ENCODE measurements around the gene CARS1. TPM values are rescaled to one million over a fixed set of nuclear protein-coding genes. Genes with fewer than 3 reads are reported as not detected.

The CARS1 gene
- total and polyA plus RNA-seq, 4 donors, result 27.3 to 62.3 (median 37.7) TPM

DNA sequence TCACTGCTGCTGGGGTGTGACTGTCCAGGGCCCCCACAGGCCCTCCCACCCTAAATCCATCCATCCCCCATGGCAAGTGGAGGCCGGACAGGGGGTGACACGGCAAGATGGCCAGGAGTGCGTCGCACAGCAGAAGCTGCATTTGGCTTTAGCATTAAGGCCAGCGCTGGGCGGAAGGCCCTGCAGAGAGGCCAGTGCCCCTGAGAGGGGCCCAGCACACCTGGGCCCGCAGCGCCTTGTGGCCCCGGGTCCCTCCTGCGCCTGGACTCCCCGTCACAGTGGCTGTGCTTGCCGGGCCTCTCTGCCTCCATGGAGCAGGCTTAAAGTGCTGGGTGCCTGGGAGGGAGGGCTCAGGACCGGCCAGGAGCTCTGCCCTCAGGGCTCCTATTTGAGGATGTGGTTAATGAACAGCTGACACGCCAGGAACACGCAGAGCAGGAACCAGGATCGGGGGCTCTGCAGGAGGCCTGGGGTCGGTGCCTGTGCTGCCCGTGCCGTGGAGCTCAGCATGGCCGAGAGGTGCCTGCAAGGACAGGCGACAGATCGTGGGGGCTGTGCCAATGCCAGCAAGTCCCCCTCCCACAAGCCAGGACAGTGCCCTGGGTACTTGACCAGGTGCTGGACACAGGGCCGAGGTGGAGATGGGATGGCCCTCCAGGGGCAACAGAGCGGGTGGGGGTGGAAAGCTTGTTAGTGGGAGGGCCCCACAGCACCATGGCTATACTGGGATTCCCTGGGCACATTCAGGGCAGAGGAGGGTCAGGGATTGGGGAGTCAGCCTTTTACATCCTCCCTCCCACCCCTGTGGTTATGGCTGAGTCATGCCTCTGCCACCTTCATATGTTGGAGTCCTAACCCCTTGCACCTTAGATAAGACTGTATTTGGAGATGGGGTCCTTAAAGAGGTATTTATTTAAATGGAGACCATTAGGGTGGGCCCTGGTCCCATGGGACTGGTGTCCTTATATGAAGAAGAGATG is 30.9 kb upstream of the CARS1 start:
- Histone ChIP-seq H3K27ac (ENCODE audit: low read depth in 1 of 2, low read length in 1 of 2) (no peak overlapping the region), H3K27me3 (ENCODE audit: control insufficient read depth in 3 of 3, insufficient read depth in 3 of 3, low read length in 2 of 3) (no peaks in the 10 kb centered on the region), H3K9me3 (ENCODE audit: control insufficient read depth in 4 of 4, insufficient read depth in 3 of 4, low read length in 3 of 4) (no peaks in the 10 kb centered on the region), H3K9ac (ENCODE audit: insufficient read depth in 1 of 2, low read length in 2 of 2) (no peak overlapping the region), H3K4me1 (ENCODE audit: control insufficient read depth in 5 of 5, insufficient read depth in 5 of 5, low read length in 5 of 5) (no peaks in the 10 kb centered on the region), H3K36me3 (ENCODE audit: control insufficient read depth in 4 of 4, insufficient read depth in 4 of 4, low read length in 4 of 4) (peaks cover 0 to 32% (median 6%) of the 10 kb centered on the region in 4 donors), H3K4me3 (no peak overlapping the region)
- ATAC-seq (ENCODE audit: insufficient read depth, low FRiP score), result no peak
- 74 to 76% methylated on average over 24 of the region's 24 CpGs for WGBS, 2 donors
- DNase-seq, result no peak
- no peak for TF ChIP-seq CTCF (IDR thresholded peaks at IDR 0.05; ENCODE audit: control extremely low read depth, extremely low read depth)

GRCh38 chr11:3087373-3087772 is 30.1 kb upstream of the CARS1 start:
- no peaks in the 10 kb centered on the region for H3K9me3 ChIP-seq (ENCODE audit: control insufficient read depth in 4 of 4, insufficient read depth in 3 of 4, low read length in 3 of 4)
- WGBS, 2 donors, result 88 to 95% methylated on average over 11 of the region's 11 CpGs
- ATAC-seq (ENCODE audit: insufficient read depth, low FRiP score) (no peak), DNase-seq (no peak)
- no peak overlapping the region for H3K4me3 ChIP-seq
- no peaks in the 10 kb centered on the region for H3K27me3 ChIP-seq (ENCODE audit: control insufficient read depth in 3 of 3, insufficient read depth in 3 of 3, low read length in 2 of 3)
- H3K27ac ChIP-seq (ENCODE audit: low read depth in 1 of 2, low read length in 1 of 2), result no peak overlapping the region
- no peak overlapping the region for H3K9ac ChIP-seq (ENCODE audit: insufficient read depth in 1 of 2, low read length in 2 of 2)
- H3K36me3 ChIP-seq (ENCODE audit: control insufficient read depth in 4 of 4, insufficient read depth in 4 of 4, low read length in 4 of 4), result peaks cover 0 to 29% (median 6%) of the 10 kb centered on the region in 4 donors
- no peak for TF ChIP-seq CTCF (IDR thresholded peaks at IDR 0.05; ENCODE audit: control extremely low read depth, extremely low read depth)
- H3K4me1 ChIP-seq (ENCODE audit: control insufficient read depth in 5 of 5, insufficient read depth in 5 of 5, low read length in 5 of 5), result no peaks in the 10 kb centered on the region

- Histone ChIP-seq H3K9me3 (ENCODE audit: control insufficient read depth in 4 of 4, insufficient read depth in 3 of 4, low read length in 3 of 4) (no peaks in the 10 kb centered on the region), H3K4me1 (ENCODE audit: control insufficient read depth in 5 of 5, insufficient read depth in 5 of 5, low read length in 5 of 5) (no peaks in the 10 kb centered on the region), H3K27ac (ENCODE audit: low read depth in 1 of 2, low read length in 1 of 2) (no peak overlapping the region), H3K4me3 (no peak overlapping the region), H3K27me3 (ENCODE audit: control insufficient read depth in 3 of 3, insufficient read depth in 3 of 3, low read length in 2 of 3) (no peaks in the 10 kb centered on the region), H3K36me3 (ENCODE audit: control insufficient read depth in 4 of 4, insufficient read depth in 4 of 4, low read length in 4 of 4) (peaks cover 0 to 29% (median 6%) of the 10 kb centered on the region in 4 donors), H3K9ac (ENCODE audit: insufficient read depth in 1 of 2, low read length in 2 of 2) (no peak overlapping the region)
- no peak for DNase-seq
- ATAC-seq (ENCODE audit: insufficient read depth, low FRiP score), result no peak
- 68 to 74% methylated on average over 9 of the region's 9 CpGs for WGBS, 2 donors
- TF ChIP-seq CTCF (IDR thresholded peaks at IDR 0.05; ENCODE audit: control extremely low read depth, extremely low read depth), result no peak
Measured at GRCh38 chr11:3086671-3087150, 29.5 kb upstream of the CARS1 start.

All from lung (tissue), 12 donors.